Choroid plexus epithelial cell (primary cell): Measurements from ENCODE around the gene FPR2.
"Not testable (repeated sequence)": the region's sequence is repeated elsewhere in the genome, so short reads cannot be mapped to it uniquely, and the experiment has no call there.

Experiments
- DNase-seq: peaks from one replicate; pipeline ENCODE4 v3.0.0-alpha.2; 2010; ENCODE audit warnings: low read depth
- H3K4me3 ChIP-seq: 2 replicates; pipeline ENCODE4 v1.5.1; 2011; ENCODE audit warnings: low read depth, mild to moderate bottlenecking, control low read depth, low read length, moderate library complexity
- TF ChIP-seq, protein P1 (sequence below): conservative IDR thresholded peaks from 2 replicates; pipeline ENCODE4 v1.5.1; 2011; ENCODE audit warnings: low read depth, mild to moderate bottlenecking, control low read depth, inconsistent platforms, low read length, moderate library complexity

The FPR2 gene

DNA sequence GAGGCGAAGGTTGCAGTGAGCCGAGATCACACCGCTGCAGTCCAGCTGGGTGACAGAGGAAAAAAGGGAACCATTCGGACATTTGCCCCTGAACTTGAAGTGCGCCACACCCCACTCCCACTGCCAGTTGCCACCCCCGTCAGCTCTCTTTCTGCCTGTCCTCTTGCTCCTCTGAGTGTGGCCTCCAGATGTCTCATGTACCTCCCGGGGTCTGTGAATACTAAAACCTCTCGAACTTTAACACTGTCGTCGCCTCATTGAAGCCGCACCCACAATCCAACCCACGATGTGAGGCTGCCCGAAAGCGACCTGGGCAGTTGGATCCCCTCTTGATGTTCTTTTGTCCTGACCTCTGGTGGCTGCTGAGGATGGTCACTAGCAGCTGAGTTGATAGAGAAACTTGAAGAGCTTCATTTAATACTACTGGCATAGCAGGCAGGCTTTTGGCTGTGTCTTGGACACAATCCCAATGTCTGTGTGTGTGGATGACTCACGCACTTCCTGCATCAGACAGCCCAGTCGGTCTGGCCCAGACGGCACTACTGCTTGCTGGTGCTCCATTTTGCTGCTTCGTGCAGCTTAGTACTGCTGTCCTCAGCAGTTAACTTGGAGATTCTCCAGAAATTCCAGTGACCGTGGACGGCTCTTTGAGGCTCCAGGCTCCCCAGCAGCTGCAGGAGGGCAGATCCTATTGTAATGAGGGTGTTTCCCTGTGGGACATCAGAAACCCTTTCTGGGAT is 38.2 kb downstream of the FPR2 start:
- TF ChIP-seq, protein P1, sequence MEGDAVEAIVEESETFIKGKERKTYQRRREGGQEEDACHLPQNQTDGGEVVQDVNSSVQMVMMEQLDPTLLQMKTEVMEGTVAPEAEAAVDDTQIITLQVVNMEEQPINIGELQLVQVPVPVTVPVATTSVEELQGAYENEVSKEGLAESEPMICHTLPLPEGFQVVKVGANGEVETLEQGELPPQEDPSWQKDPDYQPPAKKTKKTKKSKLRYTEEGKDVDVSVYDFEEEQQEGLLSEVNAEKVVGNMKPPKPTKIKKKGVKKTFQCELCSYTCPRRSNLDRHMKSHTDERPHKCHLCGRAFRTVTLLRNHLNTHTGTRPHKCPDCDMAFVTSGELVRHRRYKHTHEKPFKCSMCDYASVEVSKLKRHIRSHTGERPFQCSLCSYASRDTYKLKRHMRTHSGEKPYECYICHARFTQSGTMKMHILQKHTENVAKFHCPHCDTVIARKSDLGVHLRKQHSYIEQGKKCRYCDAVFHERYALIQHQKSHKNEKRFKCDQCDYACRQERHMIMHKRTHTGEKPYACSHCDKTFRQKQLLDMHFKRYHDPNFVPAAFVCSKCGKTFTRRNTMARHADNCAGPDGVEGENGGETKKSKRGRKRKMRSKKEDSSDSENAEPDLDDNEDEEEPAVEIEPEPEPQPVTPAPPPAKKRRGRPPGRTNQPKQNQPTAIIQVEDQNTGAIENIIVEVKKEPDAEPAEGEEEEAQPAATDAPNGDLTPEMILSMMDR: peak; percentile 36
- peak; percentile 100 for DNase-seq
- no peak overlapping the region for H3K4me3 ChIP-seq

- no peak for DNase-seq
- TF ChIP-seq, protein P1: no peak
- H3K4me3 ChIP-seq: no peak overlapping the region
Measured at GRCh38 chr19:51799774-51800472, 38.9 kb downstream of the FPR2 start.

DNA sequence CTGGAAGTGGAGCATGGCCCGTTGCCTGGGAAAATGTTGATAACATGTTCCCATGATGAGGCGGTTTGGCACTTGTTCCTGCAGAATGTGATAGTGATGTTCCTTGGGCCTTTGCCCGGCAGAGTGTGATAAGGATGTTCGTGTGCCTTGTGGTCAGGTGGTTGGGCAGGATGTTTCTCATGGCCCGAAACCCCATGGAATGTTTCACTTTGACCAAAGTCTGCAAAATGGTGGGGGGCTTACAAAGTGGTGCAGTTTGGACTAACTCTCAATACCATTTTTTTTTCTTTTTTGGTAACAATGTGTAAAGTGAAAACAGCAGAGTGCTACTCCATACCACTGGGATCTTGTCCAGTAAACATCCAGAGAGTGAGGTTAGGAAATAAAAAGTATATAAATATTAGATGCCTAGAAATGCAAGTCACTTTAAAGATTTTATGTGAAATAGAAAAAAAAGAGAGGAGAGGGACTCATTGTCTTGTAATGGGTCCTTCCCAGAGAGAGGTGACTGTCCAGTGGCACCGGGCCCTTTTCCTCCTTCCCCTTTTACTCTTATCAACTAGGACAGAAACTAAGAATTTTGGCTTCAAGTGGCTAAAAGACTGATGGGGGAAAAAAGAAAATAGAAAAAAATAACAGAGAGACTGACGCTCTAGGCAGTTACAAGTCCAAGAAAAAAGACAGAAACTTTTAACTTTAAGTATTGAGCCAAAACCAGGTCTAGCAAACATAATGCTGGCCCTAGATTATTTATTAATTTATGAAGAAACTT is 39.7 kb downstream of the FPR2 start:
- TF ChIP-seq, protein P1: no peak
- H3K4me3 ChIP-seq: no peak overlapping the region
- DNase-seq: peak; percentile 96

- DNase-seq: no peak
- H3K4me3 ChIP-seq: no peak overlapping the region
- TF ChIP-seq, protein P1: no peak
Measured at GRCh38 chr19:51802775-51803174, 41.8 kb downstream of the FPR2 start.

GRCh38 chr19:51803519-51803918 is 42.5 kb downstream of the FPR2 start:
- DNase-seq: no peak
- TF ChIP-seq, protein P1: no peak
- H3K4me3 ChIP-seq: no peak overlapping the region

DNA sequence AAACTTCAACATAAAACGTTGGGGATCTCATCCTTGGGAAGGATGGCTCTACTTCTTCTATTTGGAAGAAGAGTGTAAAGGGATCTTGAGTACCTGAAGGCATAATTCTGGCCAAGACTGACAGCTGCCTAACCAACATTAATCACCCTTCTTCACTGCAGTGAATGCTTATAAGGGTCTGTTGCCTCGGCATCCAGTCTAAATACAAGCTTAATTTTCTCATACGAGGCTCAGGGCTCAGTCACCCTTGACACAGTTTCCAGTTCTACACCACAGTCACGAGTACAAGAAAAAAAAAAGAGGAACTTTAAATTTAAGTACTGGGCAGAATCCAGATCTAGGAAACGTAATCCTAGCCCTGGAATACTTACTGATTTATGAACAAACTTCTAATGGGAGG is 43.0 kb downstream of the FPR2 start:
- H3K4me3 ChIP-seq: no peak overlapping the region
- TF ChIP-seq, protein P1: no peak
- no peak for DNase-seq

DNA sequence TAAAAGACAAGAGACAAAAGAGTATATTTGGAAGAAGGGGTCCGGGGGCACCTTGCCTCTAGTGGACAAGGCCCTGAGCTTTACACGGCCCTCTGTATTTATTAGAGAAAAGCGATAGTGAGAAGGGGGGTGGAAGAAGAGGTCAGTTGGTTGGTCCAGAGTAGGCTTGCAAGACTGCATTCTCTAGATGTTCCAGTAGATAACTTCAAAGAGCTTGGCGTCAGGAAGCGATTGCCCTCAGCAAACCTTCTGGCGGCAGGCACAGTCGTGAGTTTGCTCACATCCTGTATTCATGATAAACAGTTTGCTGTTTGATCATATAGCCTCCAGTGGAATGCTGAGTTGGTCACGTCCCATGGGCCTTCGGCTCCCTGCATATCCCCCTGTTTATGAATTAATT is 43.8 kb downstream of the FPR2 start:
- peak; percentile 78 for DNase-seq
- H3K4me3 ChIP-seq: not testable (repeated sequence)

- H3K4me3 ChIP-seq, DNase-seq: not testable (repeated sequence)
Measured at GRCh38 chr19:51805396-51805795, 44.4 kb downstream of the FPR2 start.

DNA sequence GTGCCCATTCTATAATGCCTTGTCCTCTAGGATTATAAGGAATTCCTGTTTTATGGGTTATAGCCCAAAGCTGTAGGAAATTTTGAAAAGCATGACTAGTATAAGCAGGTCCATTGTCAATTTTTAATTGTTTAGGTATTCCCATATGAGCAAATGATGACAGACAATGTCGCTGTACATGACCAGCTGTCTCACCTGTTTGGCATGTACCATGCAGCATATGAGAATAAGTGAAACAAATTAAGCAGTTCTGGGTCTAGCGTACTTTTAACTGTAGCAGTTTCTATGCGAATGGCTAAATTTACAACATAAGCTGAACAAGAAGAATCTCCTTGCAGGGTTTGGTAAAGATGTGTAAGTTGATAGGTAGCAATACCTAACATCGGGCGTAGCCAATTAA is 45.6 kb downstream of the FPR2 start:
- not testable (repeated sequence) for H3K4me3 ChIP-seq, DNase-seq
